CD4-positive, alpha-beta T cell (primary cell): ENCODE measurements around the gene IGFBP4. TPM values are rescaled to one million over a fixed set of nuclear protein-coding genes. Genes with fewer than 3 reads are reported as not detected.

Source experiments
- ATAC-seq: fragments of 200-7000 bp; cut with Tn5 transposase; one replicate; pipeline ENCODE4 v1.10.0; 2022; ENCODE audit warnings: mild to moderate bottlenecking; ENCODE audit not compliant: poor library complexity
- CTCF ChIA-PET: fragments of 350-600 bp; sonication (Branson Sonifier 250); formaldehyde crosslinking; loops from one replicate; lab custom pipeline; 2021; ENCODE audit warnings: antibody characterized with exemption, inconsistent platforms; lab: Charles Lee
- POLR2A ChIA-PET: fragments of 350-600 bp; sonication (Branson Sonifier 250); formaldehyde crosslinking; loops from one replicate; lab custom pipeline; 2021; ENCODE audit warnings: antibody characterized with exemption, inconsistent platforms; lab: Charles Lee
- DNase-seq, 14 experiments: peaks; one replicate each; pipeline ENCODE4 v3.0.0-alpha.2; 2013 to 2020; ENCODE audit warnings: mixed read lengths in 2 of 14
- H3K27ac ChIP-seq, 2 donors: one replicate each; pipeline versions ENCODE4 v1.5.1 to v1.7.0; 2013; ENCODE audit warnings: low read length in 2 of 2, low read depth in 1 of 2, mild to moderate bottlenecking in 1 of 2
- H3K27me3 ChIP-seq, 2 experiments: 1 replicate in 1 of 2; 2 replicates in 1 of 2; pipeline versions ENCODE4 v1.6.1 to v1.7.0; 2013; ENCODE audit warnings: low read length in 2 of 2, control low read depth in 1 of 2, mild to moderate bottlenecking in 1 of 2, moderate library complexity in 1 of 2; ENCODE audit not compliant: insufficient read depth in 2 of 2, control insufficient read depth in 1 of 2
- H3K36me3 ChIP-seq: one replicate; pipeline ENCODE4 v1.6.1; 2013; ENCODE audit warnings: low read length, control low read depth; ENCODE audit not compliant: insufficient read depth
- H3K4me1 ChIP-seq: one replicate; pipeline ENCODE4 v1.6.1; 2013; ENCODE audit warnings: low read length, control low read depth; ENCODE audit not compliant: insufficient read depth
- H3K4me3 ChIP-seq: one replicate; pipeline ENCODE4 v1.5.1; 2013; ENCODE audit warnings: mild to moderate bottlenecking, low read length, moderate library complexity
- H3K9me3 ChIP-seq, 2 experiments: 1 replicate in 1 of 2; 2 replicates in 1 of 2; pipeline versions ENCODE4 v1.6.1 to v1.7.0; 2013; ENCODE audit warnings: low read length in 2 of 2, mild to moderate bottlenecking in 2 of 2, control low read depth in 1 of 2, moderate library complexity in 1 of 2; ENCODE audit not compliant: control insufficient read depth in 1 of 2, insufficient read depth in 1 of 2
- H3K27ac Mint-ChIP-seq: one replicate; pipeline ENCODE4 v1.8.0; 2020; ENCODE audit warnings: mixed read lengths
- H3K27me3 Mint-ChIP-seq: one replicate; pipeline ENCODE4 v1.8.0; 2021; ENCODE audit warnings: mixed read lengths
- H3K36me3 Mint-ChIP-seq: one replicate; pipeline ENCODE4 v1.8.0; 2021; ENCODE audit warnings: low read depth, mixed read lengths
- H3K4me1 Mint-ChIP-seq: one replicate; pipeline ENCODE4 v1.8.0; 2021; ENCODE audit warnings: low read depth, mixed read lengths
- H3K4me3 Mint-ChIP-seq: one replicate; pipeline ENCODE4 v1.8.0; 2020; ENCODE audit warnings: mild to moderate bottlenecking, mixed read lengths
- H3K9me3 Mint-ChIP-seq: one replicate; pipeline ENCODE4 v1.8.0; 2020; ENCODE audit warnings: mixed read lengths
- CTCF ChIP-seq: fragments of 200-600 bp; IDR thresholded peaks from one replicate; pipeline ENCODE4 v1.8.0; 2022; ENCODE audit warnings: antibody characterized with exemption, mild to moderate bottlenecking
- intact Hi-C, 2 experiments: fragments of 100-400 bp; cut with DNase I in 1 of 2; cut with micrococcal nuclease in 1 of 2; formaldehyde crosslinking; loops; one replicate each; pipeline versions ENCODE4 v1.15.1 to v1.9.0; 2023 to 2025; cut with DNase I, micrococcal nuclease
- total RNA-seq, 174 experiments: library from RNA in 2 of 174; stranded (reverse) in 2 of 174; gene quantifications; one replicate each; pipeline ENCODE4 v1.2.3 and lab custom pipeline; 2021 to 2026

Gene IGFBP4
- total RNA-seq, 2 experiments from 2014 or later: 2.5 to 2.6 TPM

GRCh38 chr17:40451420-40451819 is 8.2 kb downstream of the IGFBP4 start:
- intact Hi-C loops: loop anchor here in 1 of 2 experiments (1.0 kb wide), 1 partner anchor 12 kb away; no protein-coding TSS in a partner anchor
- no peak for TF ChIP-seq CTCF

DNA sequence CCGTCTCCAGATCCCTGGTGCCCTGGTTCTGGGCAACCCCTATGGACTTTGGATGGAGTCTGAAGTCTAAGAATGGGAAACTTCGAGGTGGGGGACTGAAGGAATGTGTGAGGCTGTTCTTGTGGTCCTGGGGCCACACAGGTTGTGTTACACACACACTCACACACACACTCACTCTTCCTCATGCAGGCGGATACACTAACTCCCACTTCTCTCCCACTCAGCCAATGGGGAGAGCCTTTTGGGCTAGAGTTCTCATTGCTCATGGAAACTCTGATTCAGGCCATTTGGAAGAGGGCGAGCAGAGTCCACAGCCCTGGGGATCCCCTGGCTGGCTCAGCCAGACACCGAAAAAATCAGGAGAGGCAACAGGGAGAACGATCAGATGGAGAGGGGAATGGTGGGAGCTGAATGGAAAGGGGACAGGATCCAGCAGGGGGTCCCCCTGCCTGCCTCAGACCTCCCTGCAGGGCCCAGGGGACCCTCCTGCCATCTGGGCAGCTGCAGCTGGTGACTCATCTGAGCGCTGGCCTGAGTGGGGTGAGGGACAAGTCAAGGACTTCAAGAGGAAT is 9.1 kb downstream of the IGFBP4 start:
- H3K36me3 Mint-ChIP-seq: no peaks in the 10 kb centered on the region
- intact Hi-C loops: no loop called here
- H3K9me3 Mint-ChIP-seq: no peaks in the 10 kb centered on the region
- no peaks in the 10 kb centered on the region for H3K27me3 Mint-ChIP-seq
- Histone ChIP-seq H3K4me1 (peaks cover 18% of the 10 kb centered on the region), H3K27me3 (no peaks in the 10 kb centered on the region), H3K36me3 (no peaks in the 10 kb centered on the region), H3K27ac (no peak overlapping the region), H3K9me3 (no peaks in the 10 kb centered on the region), H3K4me3 (no peak overlapping the region)
- CTCF ChIA-PET: no interaction called here
- H3K4me3 Mint-ChIP-seq: no peak overlapping the region
- no peak for TF ChIP-seq CTCF
- H3K27ac Mint-ChIP-seq: no peak overlapping the region
- DNase-seq (no peak), ATAC-seq (no peak)
- H3K4me1 Mint-ChIP-seq: peaks cover 16% of the 10 kb centered on the region
- POLR2A ChIA-PET: no interaction called here

More at GRCh38 chr17:40451420-40451819, 8.2 kb downstream of the IGFBP4 start:
- POLR2A ChIA-PET: interaction anchor here (2.1 kb wide), 1 partner anchor 82 kb away, joined by 6 read pairs; no protein-coding TSS in a partner anchor
- ATAC-seq (no peak), DNase-seq (no peak)
- Histone ChIP-seq H3K4me3 (no peak overlapping the region), H3K4me1 (peaks cover 19% of the 10 kb centered on the region), H3K27me3 (no peaks in the 10 kb centered on the region), H3K27ac (no peak overlapping the region), H3K36me3 (no peaks in the 10 kb centered on the region), H3K9me3 (no peaks in the 10 kb centered on the region)
- H3K27me3 Mint-ChIP-seq: no peaks in the 10 kb centered on the region
- H3K9me3 Mint-ChIP-seq: no peaks in the 10 kb centered on the region
- CTCF ChIA-PET: no interaction called here
- no peak overlapping the region for H3K4me3 Mint-ChIP-seq
- H3K36me3 Mint-ChIP-seq: no peaks in the 10 kb centered on the region
- no peak overlapping the region for H3K27ac Mint-ChIP-seq
- peaks cover 16% of the 10 kb centered on the region for H3K4me1 Mint-ChIP-seq

DNA sequence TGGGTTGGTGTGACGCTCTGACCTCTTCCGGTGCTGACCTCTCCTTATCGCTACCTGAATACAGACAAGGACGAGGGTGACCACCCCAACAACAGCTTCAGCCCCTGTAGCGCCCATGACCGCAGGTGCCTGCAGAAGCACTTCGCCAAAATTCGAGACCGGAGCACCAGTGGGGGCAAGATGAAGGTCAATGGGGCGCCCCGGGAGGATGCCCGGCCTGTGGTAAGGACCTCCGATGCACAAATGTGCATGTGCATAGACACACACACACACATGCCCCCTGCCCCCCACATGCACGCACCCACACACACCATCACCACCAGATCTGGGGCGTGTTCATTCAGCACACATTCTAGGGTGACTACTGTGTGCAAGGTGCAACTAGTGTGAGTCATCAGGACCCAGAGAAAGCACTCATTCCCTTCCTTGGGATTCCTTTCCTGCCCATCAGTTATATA is 9.7 kb downstream of the IGFBP4 start:
- no peaks in the 10 kb centered on the region for H3K9me3 ChIP-seq
- no peaks in the 10 kb centered on the region for H3K36me3 Mint-ChIP-seq
- H3K27me3 ChIP-seq: no peaks in the 10 kb centered on the region
- H3K9me3 Mint-ChIP-seq: no peaks in the 10 kb centered on the region
- H3K4me3 ChIP-seq: no peak overlapping the region
- ChIA-PET CTCF (interaction anchor here (0.6 kb wide), 1 partner anchor 147 kb away, joined by 3 read pairs; no protein-coding TSS in a partner anchor), POLR2A (no interaction called here)
- no peaks in the 10 kb centered on the region for H3K36me3 ChIP-seq
- H3K4me1 ChIP-seq: peaks cover 12% of the 10 kb centered on the region
- H3K27ac ChIP-seq: no peak overlapping the region
- DNase-seq: no peak
- H3K27me3 Mint-ChIP-seq: no peaks in the 10 kb centered on the region
- intact Hi-C loops: no loop called here
- H3K4me3 Mint-ChIP-seq: no peak overlapping the region
- no peak for ATAC-seq
- H3K4me1 Mint-ChIP-seq: peaks cover 10% of the 10 kb centered on the region
- TF ChIP-seq CTCF: no peak
- no peak overlapping the region for H3K27ac Mint-ChIP-seq
